CD4-positive, CD25-positive, alpha-beta regulatory T cell (primary cell): Measurements from ENCODE around the gene EEF1B2. TPM values are rescaled to one million over a fixed set of nuclear protein-coding genes. Genes with fewer than 3 reads are reported as not detected.
"Not testable (repeated sequence)": the region's sequence is repeated elsewhere in the genome, so short reads cannot be mapped to it uniquely, and the experiment has no call there.

Experiments used
- ATAC-seq, 2 donors: fragments of 150-1000 bp; cut with Tn5 transposase; one replicate each; pipeline ENCODE4 v1.10.0; 2021; ENCODE audit warnings: low read depth in 2 of 2, moderate number of reproducible peaks in 2 of 2, moderate library complexity in 1 of 2
- DNase-seq, 3 donors: peaks; one replicate each; pipeline versions ENCODE4 v3.0.0 to v3.0.0-alpha.2; 2012 to 2022; ENCODE audit warnings: mixed read lengths in 1 of 3
- H3K27ac ChIP-seq: one replicate; pipeline ENCODE4 v1.7.0; 2013; ENCODE audit warnings: mild to moderate bottlenecking, low read length; ENCODE audit not compliant: insufficient read depth, poor library complexity, severe bottlenecking
- H3K27me3 ChIP-seq: one replicate; pipeline ENCODE4 v1.7.0; 2013; ENCODE audit warnings: low read length; ENCODE audit not compliant: control insufficient read depth, insufficient read depth
- H3K36me3 ChIP-seq: one replicate; pipeline ENCODE4 v1.7.0; 2013; ENCODE audit warnings: mild to moderate bottlenecking, low read length, moderate library complexity; ENCODE audit not compliant: control insufficient read depth, insufficient read depth
- H3K4me1 ChIP-seq: 2 replicates; pipeline ENCODE4 v1.7.0; 2013; ENCODE audit warnings: mild to moderate bottlenecking, low read length; ENCODE audit not compliant: insufficient read depth, control insufficient read depth, poor library complexity, severe bottlenecking
- H3K4me3 ChIP-seq: one replicate; pipeline ENCODE4 v1.7.0; 2013; ENCODE audit warnings: low read depth, mild to moderate bottlenecking, low read length, moderate library complexity
- H3K9me3 ChIP-seq, 2 experiments: 1 replicate in 1 of 2; 2 replicates in 1 of 2; pipeline ENCODE4 v1.7.0; 2013; ENCODE audit warnings: low read length in 2 of 2, mild to moderate bottlenecking in 1 of 2, moderate library complexity in 1 of 2; ENCODE audit not compliant: control insufficient read depth in 2 of 2
- H3K27ac Mint-ChIP-seq, 3 donors: one replicate each; pipeline ENCODE4 v1.8.0; 2020 to 2022; ENCODE audit warnings: mild to moderate bottlenecking in 3 of 3, mixed read lengths in 3 of 3, moderate library complexity in 2 of 3
- H3K27me3 Mint-ChIP-seq: one replicate; pipeline ENCODE4 v1.8.0; 2022; ENCODE audit warnings: mild to moderate bottlenecking, mixed read lengths
- H3K36me3 Mint-ChIP-seq: one replicate; pipeline ENCODE4 v1.8.0; 2020; ENCODE audit warnings: mixed read lengths
- H3K4me1 Mint-ChIP-seq, 4 donors: one replicate each; pipeline ENCODE4 v1.8.0; 2020 to 2022; ENCODE audit warnings: mixed read lengths in 4 of 4, mild to moderate bottlenecking in 1 of 4
- H3K4me3 Mint-ChIP-seq, 4 donors: one replicate each; pipeline ENCODE4 v1.8.0; 2020 to 2022; ENCODE audit warnings: mild to moderate bottlenecking in 4 of 4, mixed read lengths in 4 of 4, moderate library complexity in 3 of 4
- H3K9me3 Mint-ChIP-seq, 7 donors: one replicate each; pipeline ENCODE4 v1.8.0; 2020 to 2022; ENCODE audit warnings: mixed read lengths in 7 of 7, mild to moderate bottlenecking in 3 of 7, moderate library complexity in 2 of 7
- polyA plus RNA-seq, 4 donors: library from polyadenylated mRNA; unstranded; fragments of 300-500 nt; fragmentation: Illumina TruSeq; gene quantifications; one replicate each; pipeline ENCODE4 v1.2.3, GENCODE V29; 2021
- total RNA-seq: library from RNA; stranded (reverse); gene quantifications from one replicate; pipeline ENCODE4 v1.2.3, GENCODE V29; 2022

EEF1B2 gene
- total RNA-seq: 511 TPM
- polyA plus RNA-seq: 1,000 to 10,000 TPM in 2 of 4 donors, 100 to 1,000 TPM in 2; 527 to 1,183 (median 902) TPM

GRCh38 chr2:206159346-206160124, at the start of gene EEF1B2, which contains the start of gene NDUFS1:
EEF1B2 (plus strand) TSS chr2:206159895; CDS start chr2:206159980, 85 bp downstream.
NDUFS1 (minus strand) TSS chr2:206159444; CDS start chr2:206153678, 5,766 bp downstream.
- no peaks in the 10 kb centered on the region for H3K27me3 Mint-ChIP-seq
- Histone ChIP-seq H3K27ac (peak within 1 kb of the TSS; percentile 93), H3K9me3 (no peaks in the 10 kb centered on the region), H3K4me1 (peaks cover 36% of the 10 kb centered on the region), H3K4me3 (peak within 1 kb of the TSS; percentile 96), H3K36me3 (peaks cover 27% of the 10 kb centered on the region), H3K27me3 (no peaks in the 10 kb centered on the region)
- DNase-seq: peak; percentile 96 to 99 (median 97)
- H3K9me3 Mint-ChIP-seq: peaks cover 0 to 2% (median 0%) of the 10 kb centered on the region in 7 donors
- H3K4me3 Mint-ChIP-seq: peak within 1 kb of the TSS; percentile 97 to 100 (median 98)
- H3K36me3 Mint-ChIP-seq: peaks cover 26% of the 10 kb centered on the region
- peak; percentile 89 to 91 for ATAC-seq
- peak within 1 kb of the TSS; percentile 98 to 100 (median 99) for H3K27ac Mint-ChIP-seq
- H3K4me1 Mint-ChIP-seq: peaks cover 32 to 65% (median 54%) of the 10 kb centered on the region in 4 donors

GRCh38 chr2:206112108-206112507, 47.6 kb upstream of the EEF1B2 start:
- Mint-ChIP-seq H3K27me3 (no peaks in the 10 kb centered on the region), H3K27ac (no peak overlapping the region), H3K9me3 (peaks cover 0 to 3% (median 0%) of the 10 kb centered on the region in 7 donors), H3K4me3 (no peak overlapping the region), H3K4me1 (peaks cover 0 to 2% (median 0%) of the 10 kb centered on the region in 4 donors), H3K36me3 (peaks cover 23% of the 10 kb centered on the region)
- Histone ChIP-seq H3K9me3 (no peaks in the 10 kb centered on the region), H3K4me3 (no peak overlapping the region), H3K27ac (no peak overlapping the region), H3K4me1 (no peaks in the 10 kb centered on the region), H3K36me3 (no peaks in the 10 kb centered on the region), H3K27me3 (no peaks in the 10 kb centered on the region)
- ATAC-seq (no peak), DNase-seq (no peak)

- Histone ChIP-seq H3K27me3 (no peaks in the 10 kb centered on the region), H3K36me3 (no peaks in the 10 kb centered on the region), H3K9me3 (no peaks in the 10 kb centered on the region), H3K4me1 (no peaks in the 10 kb centered on the region), H3K4me3 (no peak overlapping the region), H3K27ac (no peak overlapping the region)
- ATAC-seq: no peak
- Mint-ChIP-seq H3K36me3 (peaks cover 23% of the 10 kb centered on the region), H3K4me3 (no peak overlapping the region), H3K4me1 (peaks cover 0 to 2% (median 0%) of the 10 kb centered on the region in 4 donors), H3K27me3 (no peaks in the 10 kb centered on the region), H3K27ac (peak overlapping the region in 1 of 3 donors; percentile 9), H3K9me3 (peaks cover 0 to 3% (median 0%) of the 10 kb centered on the region in 7 donors)
- DNase-seq: no peak
These were observed 46.7 kb upstream of the EEF1B2 start for GRCh38 chr2:206112846-206113547.

GRCh38 chr2:206115026-206115578, 44.6 kb upstream of the EEF1B2 start:
- Histone ChIP-seq H3K4me1 (no peaks in the 10 kb centered on the region), H3K9me3 (peaks cover 0 to 2% of the 10 kb centered on the region in 2 experiments), H3K27me3 (no peaks in the 10 kb centered on the region), H3K27ac (no peak overlapping the region), H3K4me3 (no peak overlapping the region), H3K36me3 (peaks cover 4% of the 10 kb centered on the region)
- no peak overlapping the region for H3K27ac Mint-ChIP-seq
- peaks cover 26% of the 10 kb centered on the region for H3K36me3 Mint-ChIP-seq
- DNase-seq: no peak
- no peak for ATAC-seq
- no peaks in the 10 kb centered on the region for H3K27me3 Mint-ChIP-seq
- H3K4me3 Mint-ChIP-seq: no peak overlapping the region
- peaks cover 0 to 6% (median 2%) of the 10 kb centered on the region in 7 donors for H3K9me3 Mint-ChIP-seq
- no peaks in the 10 kb centered on the region for H3K4me1 Mint-ChIP-seq

DNA sequence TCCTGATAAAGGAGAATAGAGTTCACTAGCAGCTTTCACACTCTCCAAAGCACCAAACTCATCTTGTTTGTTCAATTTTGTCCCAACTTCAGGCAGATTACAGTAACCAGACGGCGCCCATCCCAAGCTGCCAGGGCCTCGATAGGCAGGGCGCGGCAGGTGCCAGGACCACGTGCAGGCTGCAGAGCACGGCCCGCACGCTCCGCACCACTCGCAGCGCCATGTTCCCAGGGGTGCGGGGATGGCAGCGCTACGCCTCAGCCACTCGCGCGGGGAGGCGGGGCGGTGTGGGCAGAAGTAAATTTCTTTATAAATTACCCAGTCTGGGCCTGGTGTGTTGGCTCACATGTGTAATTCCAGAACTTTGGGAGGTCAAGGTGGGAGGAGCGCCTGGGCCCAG, 43.4 kb upstream of the EEF1B2 start:
- Histone ChIP-seq H3K9me3 (peaks cover 4 to 11% of the 10 kb centered on the region in 2 experiments), H3K4me1 (no peaks in the 10 kb centered on the region), H3K27ac (no peak overlapping the region), H3K4me3 (no peak overlapping the region), H3K27me3 (no peaks in the 10 kb centered on the region), H3K36me3 (peaks cover 15% of the 10 kb centered on the region)
- no peak overlapping the region for H3K27ac Mint-ChIP-seq
- no peaks in the 10 kb centered on the region for H3K4me1 Mint-ChIP-seq
- no peak for ATAC-seq
- no peak overlapping the region for H3K4me3 Mint-ChIP-seq
- DNase-seq: no peak
- peaks cover 38% of the 10 kb centered on the region for H3K36me3 Mint-ChIP-seq
- H3K27me3 Mint-ChIP-seq: no peaks in the 10 kb centered on the region
- H3K9me3 Mint-ChIP-seq: peaks cover 0 to 15% (median 5%) of the 10 kb centered on the region in 7 donors

DNA sequence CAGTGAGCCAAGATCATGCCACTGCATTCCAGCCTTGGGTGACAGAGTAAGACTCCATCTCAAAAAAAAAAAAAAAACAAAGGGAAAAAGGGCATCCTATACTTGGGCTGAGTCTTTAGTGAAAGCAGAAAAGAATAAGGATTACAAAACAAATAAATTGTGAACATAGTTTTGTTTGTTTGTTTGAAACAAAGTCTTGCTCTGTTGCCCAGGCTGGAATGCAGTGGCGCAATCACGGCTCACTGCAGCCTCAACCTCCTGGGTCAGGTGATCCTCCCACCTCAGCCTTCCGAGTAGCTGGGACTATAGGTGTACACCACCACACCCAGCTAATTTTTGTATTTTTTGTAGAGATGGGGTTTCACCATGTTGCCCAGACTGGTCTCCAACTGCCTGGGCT, 37.1 kb upstream of the EEF1B2 start:
- not testable (repeated sequence) for H3K27ac ChIP-seq, H3K4me3 Mint-ChIP-seq, H3K4me3 ChIP-seq, H3K4me1 Mint-ChIP-seq, H3K27ac Mint-ChIP-seq, DNase-seq, H3K27me3 ChIP-seq, H3K4me1 ChIP-seq, H3K27me3 Mint-ChIP-seq, ATAC-seq
- Histone ChIP-seq H3K36me3 (peaks cover 70% of the 10 kb centered on the region), H3K9me3 (peaks cover 4 to 11% of the 10 kb centered on the region in 2 experiments)
- H3K9me3 Mint-ChIP-seq: peaks cover 0 to 19% (median 5%) of the 10 kb centered on the region in 7 donors
- peaks cover 31% of the 10 kb centered on the region for H3K36me3 Mint-ChIP-seq

DNA sequence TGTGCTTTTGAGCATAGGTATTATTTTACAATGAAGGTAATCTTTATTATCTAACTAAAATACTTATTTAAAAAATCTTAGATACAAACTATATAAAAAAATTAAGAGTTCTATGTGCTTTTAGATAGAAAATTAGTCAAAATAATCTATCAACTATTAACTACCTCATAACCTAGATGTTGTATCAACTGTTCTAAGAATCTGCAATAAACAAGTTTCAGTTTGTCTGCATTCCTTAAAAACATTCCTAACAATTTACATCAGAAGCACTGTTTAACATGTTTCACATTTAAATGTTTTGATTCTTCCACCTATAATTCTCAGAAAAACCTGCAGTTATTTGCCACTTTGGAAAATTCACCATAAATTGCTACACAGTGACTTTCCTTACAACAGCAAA, 33.8 kb upstream of the EEF1B2 start:
- no peak overlapping the region for H3K27ac Mint-ChIP-seq
- H3K36me3 ChIP-seq: peaks cover 86% of the 10 kb centered on the region
- no peaks in the 10 kb centered on the region for H3K4me1 ChIP-seq
- no peak for ATAC-seq
- peaks cover 26% of the 10 kb centered on the region for H3K36me3 Mint-ChIP-seq
- peaks cover 0 to 9% (median 3%) of the 10 kb centered on the region in 7 donors for H3K9me3 Mint-ChIP-seq
- no peaks in the 10 kb centered on the region for H3K27me3 Mint-ChIP-seq
- H3K27me3 ChIP-seq: no peaks in the 10 kb centered on the region
- H3K27ac ChIP-seq: no peak overlapping the region
- no peak for DNase-seq
- H3K4me3 Mint-ChIP-seq: no peak overlapping the region
- H3K4me1 Mint-ChIP-seq: peaks cover 0 to 4% (median 0%) of the 10 kb centered on the region in 4 donors
- H3K4me3 ChIP-seq: no peak overlapping the region
- H3K9me3 ChIP-seq: peaks cover 0 to 1% of the 10 kb centered on the region in 2 experiments
